Measurements from ENCODE around the gene SRGN.

Gene SRGN

GRCh38 chr10:69088801-69089501 is 1.0 kb downstream of the SRGN start:
- TF ChIP-seq YY1 (IDR thresholded peaks at IDR 0.05; ENCODE audit: low read depth) (no peak), EP300 (IDR thresholded peaks at IDR 0.05; ENCODE audit: borderline replicate concordance) (no peak), CREB1 (IDR thresholded peaks at IDR 0.05; ENCODE audit: low read depth) (no peak), FOXM1 (IDR thresholded peaks at IDR 0.05; ENCODE audit: borderline replicate concordance, low read depth) (no peak), TAF1 (IDR thresholded peaks at IDR 0.05; ENCODE audit: low read depth) (no peak), EGR1 (IDR thresholded peaks at IDR 0.05) (no peak), TCF12 (IDR thresholded peaks at IDR 0.05; ENCODE audit: low read depth) (no peak), TEAD4 (IDR thresholded peaks at IDR 0.05) (no peak), NFIC (IDR thresholded peaks at IDR 0.05) (no peak)
- TF ChIP-seq, protein P1, sequence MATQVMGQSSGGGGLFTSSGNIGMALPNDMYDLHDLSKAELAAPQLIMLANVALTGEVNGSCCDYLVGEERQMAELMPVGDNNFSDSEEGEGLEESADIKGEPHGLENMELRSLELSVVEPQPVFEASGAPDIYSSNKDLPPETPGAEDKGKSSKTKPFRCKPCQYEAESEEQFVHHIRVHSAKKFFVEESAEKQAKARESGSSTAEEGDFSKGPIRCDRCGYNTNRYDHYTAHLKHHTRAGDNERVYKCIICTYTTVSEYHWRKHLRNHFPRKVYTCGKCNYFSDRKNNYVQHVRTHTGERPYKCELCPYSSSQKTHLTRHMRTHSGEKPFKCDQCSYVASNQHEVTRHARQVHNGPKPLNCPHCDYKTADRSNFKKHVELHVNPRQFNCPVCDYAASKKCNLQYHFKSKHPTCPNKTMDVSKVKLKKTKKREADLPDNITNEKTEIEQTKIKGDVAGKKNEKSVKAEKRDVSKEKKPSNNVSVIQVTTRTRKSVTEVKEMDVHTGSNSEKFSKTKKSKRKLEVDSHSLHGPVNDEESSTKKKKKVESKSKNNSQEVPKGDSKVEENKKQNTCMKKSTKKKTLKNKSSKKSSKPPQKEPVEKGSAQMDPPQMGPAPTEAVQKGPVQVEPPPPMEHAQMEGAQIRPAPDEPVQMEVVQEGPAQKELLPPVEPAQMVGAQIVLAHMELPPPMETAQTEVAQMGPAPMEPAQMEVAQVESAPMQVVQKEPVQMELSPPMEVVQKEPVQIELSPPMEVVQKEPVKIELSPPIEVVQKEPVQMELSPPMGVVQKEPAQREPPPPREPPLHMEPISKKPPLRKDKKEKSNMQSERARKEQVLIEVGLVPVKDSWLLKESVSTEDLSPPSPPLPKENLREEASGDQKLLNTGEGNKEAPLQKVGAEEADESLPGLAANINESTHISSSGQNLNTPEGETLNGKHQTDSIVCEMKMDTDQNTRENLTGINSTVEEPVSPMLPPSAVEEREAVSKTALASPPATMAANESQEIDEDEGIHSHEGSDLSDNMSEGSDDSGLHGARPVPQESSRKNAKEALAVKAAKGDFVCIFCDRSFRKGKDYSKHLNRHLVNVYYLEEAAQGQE (IDR thresholded peaks at IDR 0.05; ENCODE audit: low read depth), result no peak

DNA sequence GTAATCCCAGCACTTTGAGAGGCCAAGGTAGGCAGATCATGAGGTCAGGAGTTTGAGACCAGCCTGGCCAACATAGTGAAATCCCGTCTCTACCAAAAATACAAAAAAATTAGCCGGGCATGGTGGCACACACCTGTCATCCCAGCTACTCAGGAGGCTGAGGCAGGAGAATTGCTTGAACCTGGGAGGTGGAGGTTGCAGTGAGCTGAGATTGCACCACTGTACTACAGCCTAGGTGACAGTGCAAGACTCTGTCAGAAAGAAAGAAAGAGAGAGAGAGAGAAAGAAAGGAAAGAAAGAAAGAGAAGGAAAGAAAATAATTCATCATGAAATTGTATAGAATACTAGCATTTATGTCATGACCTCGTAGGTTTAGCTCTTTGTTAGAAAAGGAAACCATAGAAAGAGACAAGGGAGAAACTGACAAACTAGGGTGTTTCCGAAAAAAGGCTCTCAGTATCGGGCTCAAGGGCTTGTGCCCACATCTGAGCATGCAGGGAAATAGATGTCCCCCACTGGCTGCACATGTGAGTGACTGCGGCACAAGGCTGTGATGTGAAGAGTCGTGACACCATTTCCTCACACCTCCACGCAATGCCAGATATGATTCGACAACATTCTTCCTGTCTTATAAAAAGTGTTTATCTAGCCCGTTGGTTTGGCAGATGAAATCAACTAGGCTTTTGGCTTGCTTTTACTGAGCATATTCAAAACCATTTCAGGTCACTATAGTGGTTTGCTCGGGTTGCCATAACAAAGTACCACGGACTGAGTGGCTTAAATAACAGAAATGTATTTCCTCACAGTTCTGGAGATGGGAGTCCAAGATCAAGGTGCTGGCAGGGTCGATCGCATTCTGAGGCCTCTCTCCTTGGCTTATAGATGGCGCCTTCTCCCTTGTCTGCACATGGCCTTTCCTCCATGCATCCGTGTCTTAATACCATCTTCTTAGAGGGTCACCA is 2.0 kb downstream of the SRGN start:
- no peak for TF ChIP-seq FOXM1 (IDR thresholded peaks at IDR 0.05; ENCODE audit: borderline replicate concordance, low read depth)
- TF ChIP-seq YY1 (IDR thresholded peaks at IDR 0.05; ENCODE audit: low read depth), result no peak
- TF ChIP-seq USF1 (IDR thresholded peaks at IDR 0.05), result no peak
- TF ChIP-seq, protein P2, sequence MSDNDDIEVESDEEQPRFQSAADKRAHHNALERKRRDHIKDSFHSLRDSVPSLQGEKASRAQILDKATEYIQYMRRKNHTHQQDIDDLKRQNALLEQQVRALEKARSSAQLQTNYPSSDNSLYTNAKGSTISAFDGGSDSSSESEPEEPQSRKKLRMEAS (IDR thresholded peaks at IDR 0.05), result no peak
- TF ChIP-seq CREB1 (IDR thresholded peaks at IDR 0.05; ENCODE audit: low read depth), result no peak
- no peak for TF ChIP-seq TAF1 (IDR thresholded peaks at IDR 0.05; ENCODE audit: low read depth)
- no peak for TF ChIP-seq EGR1 (IDR thresholded peaks at IDR 0.05)
- TF ChIP-seq CEBPB (IDR thresholded peaks at IDR 0.05), result no peak
- TF ChIP-seq RAD21 (IDR thresholded peaks at IDR 0.05; ENCODE audit: low read depth), result no peak
- no peak for TF ChIP-seq NFIC (IDR thresholded peaks at IDR 0.05)
- TF ChIP-seq TCF12 (IDR thresholded peaks at IDR 0.05; ENCODE audit: low read depth), result no peak
- no peak for TF ChIP-seq EP300 (IDR thresholded peaks at IDR 0.05; ENCODE audit: borderline replicate concordance)
- TF ChIP-seq, protein P1 (IDR thresholded peaks at IDR 0.05; ENCODE audit: low read depth), result no peak
- no peak for TF ChIP-seq TEAD4 (IDR thresholded peaks at IDR 0.05)
- TF ChIP-seq ZBTB7A (IDR thresholded peaks at IDR 0.05; ENCODE audit: low read depth), result no peak

DNA sequence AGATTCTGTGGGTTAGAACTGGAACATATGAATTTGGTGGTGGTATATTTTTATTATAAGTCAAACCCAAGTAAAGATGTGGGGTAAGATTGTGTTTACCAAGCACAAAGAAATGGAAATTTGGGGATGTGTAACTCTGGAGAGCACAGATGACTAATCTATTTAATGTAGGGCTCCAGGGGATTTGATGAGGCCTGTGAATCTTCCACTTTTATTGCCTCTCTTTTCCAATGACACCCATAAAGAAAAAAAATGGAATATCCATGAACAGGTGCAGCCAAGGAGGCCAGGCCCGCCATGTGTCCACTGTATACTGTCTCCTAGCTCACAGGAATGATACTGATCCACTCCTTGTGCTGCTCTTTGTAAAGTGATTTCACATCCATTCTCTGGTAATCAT is 2.8 kb downstream of the SRGN start:
- TF ChIP-seq EGR1 (IDR thresholded peaks at IDR 0.05) (no peak), NFIC (IDR thresholded peaks at IDR 0.05) (no peak), TAF1 (IDR thresholded peaks at IDR 0.05; ENCODE audit: low read depth) (no peak), ZBTB7A (IDR thresholded peaks at IDR 0.05; ENCODE audit: low read depth) (no peak), EP300 (IDR thresholded peaks at IDR 0.05; ENCODE audit: borderline replicate concordance) (no peak), YY1 (IDR thresholded peaks at IDR 0.05; ENCODE audit: low read depth) (no peak), FOXM1 (IDR thresholded peaks at IDR 0.05; ENCODE audit: borderline replicate concordance, low read depth) (no peak), TCF12 (IDR thresholded peaks at IDR 0.05; ENCODE audit: low read depth) (no peak), CEBPB (IDR thresholded peaks at IDR 0.05) (no peak), CREB1 (IDR thresholded peaks at IDR 0.05; ENCODE audit: low read depth) (no peak), RAD21 (IDR thresholded peaks at IDR 0.05; ENCODE audit: low read depth) (no peak), TEAD4 (IDR thresholded peaks at IDR 0.05) (no peak), USF1 (IDR thresholded peaks at IDR 0.05) (no peak)
- TF ChIP-seq, protein P2 (IDR thresholded peaks at IDR 0.05), result no peak
- TF ChIP-seq, protein P1 (IDR thresholded peaks at IDR 0.05; ENCODE audit: low read depth), result no peak
